ENCODE results near the gene TASP1.

The TASP1 gene

GRCh38 chr20:13355941-13356486 lies 282.7 kb downstream of the TASP1 start:
- Mint-ChIP-seq H3K9me3 (no peaks in the 10 kb centered on the region), H3K4me3 (peak overlapping the region in 1 of 3 experiments; percentile 10), H3K36me3 (ENCODE audit: low read depth) (no peaks in the 10 kb centered on the region)

GRCh38 chr20:13355411-13355810 lies 283.3 kb downstream of the TASP1 start:
- peaks cover 39% of the 10 kb centered on the region for H3K4me1 Mint-ChIP-seq
- TF ChIP-seq CTCF (IDR thresholded peaks at IDR 0.05; ENCODE audit: unreplicated experiment in 3 of 3) = no peak
- no peaks in the 10 kb centered on the region for H3K9me3 Mint-ChIP-seq
- H3K27ac Mint-ChIP-seq = peak overlapping the region; percentile 63 to 95 (median 78)
- H3K4me3 Mint-ChIP-seq = no peak overlapping the region
- no peaks in the 10 kb centered on the region for H3K27me3 Mint-ChIP-seq (ENCODE audit: low read depth)
- H3K36me3 Mint-ChIP-seq (ENCODE audit: low read depth) = no peaks in the 10 kb centered on the region

More at GRCh38 chr20:13355941-13356486, 282.7 kb downstream of the TASP1 start:
- TF ChIP-seq CTCF (IDR thresholded peaks at IDR 0.05; ENCODE audit: unreplicated experiment in 3 of 3) = no peak
- Mint-ChIP-seq H3K27ac (peak overlapping the region; percentile 63 to 95 (median 78)), H3K4me1 (peaks cover 39% of the 10 kb centered on the region), H3K27me3 (ENCODE audit: low read depth) (no peaks in the 10 kb centered on the region)

GRCh38 chr20:13353261-13353945 lies 285.3 kb downstream of the TASP1 start:
- H3K36me3 Mint-ChIP-seq (ENCODE audit: low read depth) = no peaks in the 10 kb centered on the region
- H3K9me3 Mint-ChIP-seq = no peaks in the 10 kb centered on the region
- H3K27me3 Mint-ChIP-seq (ENCODE audit: low read depth) = no peaks in the 10 kb centered on the region
- no peak for TF ChIP-seq CTCF (IDR thresholded peaks at IDR 0.05; ENCODE audit: unreplicated experiment in 3 of 3)
- H3K27ac Mint-ChIP-seq = peak overlapping the region; percentile 38 to 95 (median 78)
- H3K4me3 Mint-ChIP-seq = peak overlapping the region; percentile 37 to 47 (median 39)
- peaks cover 48% of the 10 kb centered on the region for H3K4me1 Mint-ChIP-seq

GRCh38 chr20:13349235-13349604 lies 289.5 kb downstream of the TASP1 start:
- no peak overlapping the region for H3K27ac Mint-ChIP-seq
- H3K4me1 Mint-ChIP-seq = peaks cover 26% of the 10 kb centered on the region
- no peak overlapping the region for H3K4me3 Mint-ChIP-seq
- no peaks in the 10 kb centered on the region for H3K9me3 Mint-ChIP-seq
- TF ChIP-seq CTCF (IDR thresholded peaks at IDR 0.05; ENCODE audit: unreplicated experiment in 3 of 3) = no peak
- H3K27me3 Mint-ChIP-seq (ENCODE audit: low read depth) = no peaks in the 10 kb centered on the region
- H3K36me3 Mint-ChIP-seq (ENCODE audit: low read depth) = no peaks in the 10 kb centered on the region

- Mint-ChIP-seq H3K36me3 (ENCODE audit: low read depth) (no peaks in the 10 kb centered on the region), H3K9me3 (no peaks in the 10 kb centered on the region), H3K27me3 (ENCODE audit: low read depth) (no peaks in the 10 kb centered on the region), H3K4me1 (peaks cover 25% of the 10 kb centered on the region), H3K4me3 (no peak overlapping the region), H3K27ac (no peak overlapping the region)
- no peak for TF ChIP-seq CTCF (IDR thresholded peaks at IDR 0.05; ENCODE audit: unreplicated experiment in 3 of 3)
These were observed 290.2 kb downstream of the TASP1 start for GRCh38 chr20:13348311-13349234.

All from nephron (organoid).